Measurements from ENCODE around the gene SLF2.
A peak's percentile ranks its signal among the peaks of the same experiment; 100 is the strongest.

The SLF2 gene

GRCh38 chr10:100985336-100985735 is 72.6 kb downstream of the SLF2 start:
- no peak for DNase-seq (ENCODE audit: low read depth)
- in situ Hi-C loops (cut with HindIII; ENCODE audit: low sequenced_read_pairs): no loop called here
- no peak for TF ChIP-seq CTCF (IDR thresholded peaks at IDR 0.05; ENCODE audit: low read depth, low read length, missing control alignments)
- no peak overlapping the region for H3K4me3 ChIP-seq (ENCODE audit: low read depth, low read length)

GRCh38 chr10:100986623-100986951 is 73.8 kb downstream of the SLF2 start:
- in situ Hi-C loops (cut with HindIII; ENCODE audit: low sequenced_read_pairs): no loop called here
- H3K4me3 ChIP-seq (ENCODE audit: low read depth, low read length): peak overlapping the region; percentile 98
- DNase-seq (ENCODE audit: low read depth): no peak
- no peak for TF ChIP-seq CTCF (IDR thresholded peaks at IDR 0.05; ENCODE audit: low read depth, low read length, missing control alignments)

- in situ Hi-C loops (cut with HindIII; ENCODE audit: low sequenced_read_pairs): no loop called here
- DNase-seq (ENCODE audit: low read depth): no peak
- peak within 1 kb of the TSS; percentile 98 for H3K4me3 ChIP-seq (ENCODE audit: low read depth, low read length)
- TF ChIP-seq CTCF (IDR thresholded peaks at IDR 0.05; ENCODE audit: low read depth, low read length, missing control alignments): no peak
Observed at GRCh38 chr10:100986952-100987684, 74.4 kb downstream of the SLF2 start, which contains the start of the genes MRPL43 and TWNK. MRPL43 (minus strand) TSS chr10:100987497; CDS start chr10:100987443, 54 bp downstream. TWNK (plus strand) TSS chr10:100987543; CDS start chr10:100988211, 668 bp downstream.

- in situ Hi-C loops (cut with HindIII; ENCODE audit: low sequenced_read_pairs): no loop called here
- no peak for TF ChIP-seq CTCF (IDR thresholded peaks at IDR 0.05; ENCODE audit: low read depth, low read length, missing control alignments)
- no peak for DNase-seq (ENCODE audit: low read depth)
- H3K4me3 ChIP-seq (ENCODE audit: low read depth, low read length): peak overlapping the region; percentile 98
Observed at GRCh38 chr10:100987685-100988049, 74.9 kb downstream of the SLF2 start.

GRCh38 chr10:100988166-100988565 is 75.4 kb downstream of the SLF2 start:
- no peak for TF ChIP-seq CTCF (IDR thresholded peaks at IDR 0.05; ENCODE audit: low read depth, low read length, missing control alignments)
- peak overlapping the region; percentile 98 for H3K4me3 ChIP-seq (ENCODE audit: low read depth, low read length)
- in situ Hi-C loops (cut with HindIII; ENCODE audit: low sequenced_read_pairs): no loop called here
- DNase-seq (ENCODE audit: low read depth): no peak

GRCh38 chr10:100989088-100989487 is 76.3 kb downstream of the SLF2 start:
- in situ Hi-C loops (cut with HindIII; ENCODE audit: low sequenced_read_pairs): no loop called here
- no peak for DNase-seq (ENCODE audit: low read depth)
- no peak overlapping the region for H3K4me3 ChIP-seq (ENCODE audit: low read depth, low read length)

More at GRCh38 chr10:100989088-100989487, 76.3 kb downstream of the SLF2 start:
- no peak for TF ChIP-seq CTCF (IDR thresholded peaks at IDR 0.05; ENCODE audit: low read depth, low read length, missing control alignments)
